ENCODE data around the gene ERI3. TPM values are rescaled to one million over a fixed set of nuclear protein-coding genes. Genes with fewer than 3 reads are reported as not detected.

ERI3 gene
- total RNA-seq, 1 donor from 2014 or later, result 29.6 TPM

GRCh38 chr1:44316231-44316759, 38.8 kb downstream of the ERI3 start:
- DNase-seq (ENCODE audit: low spot score), result no peak

- no peak for DNase-seq (ENCODE audit: low spot score)
Observed at GRCh38 chr1:44315521-44315920, 39.5 kb downstream of the ERI3 start.

DNA sequence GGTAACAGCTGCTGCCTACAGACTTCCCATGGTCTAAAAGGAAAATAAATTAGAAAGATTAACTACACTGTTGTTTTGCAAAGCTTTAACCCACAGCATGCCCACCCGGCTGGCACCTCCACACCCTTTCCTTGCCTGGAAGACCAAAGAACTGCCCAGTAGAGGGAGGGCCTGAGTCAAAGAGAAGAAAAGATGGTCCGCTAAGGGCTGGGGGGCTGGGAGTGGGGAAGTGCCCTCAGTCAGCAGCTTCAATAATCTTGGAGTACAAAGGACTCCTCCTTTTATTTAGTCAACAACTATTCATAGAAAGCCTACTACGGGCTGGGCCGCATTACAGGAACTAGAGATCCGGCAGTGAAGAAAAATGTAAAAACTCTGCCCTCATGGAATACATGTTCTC, 40.6 kb downstream of the ERI3 start:
- DNase-seq (ENCODE audit: low spot score), result no peak

- DNase-seq (ENCODE audit: low spot score), result no peak
Observed at GRCh38 chr1:44313265-44313918, 41.7 kb downstream of the ERI3 start.

GRCh38 chr1:44312399-44313196, 42.5 kb downstream of the ERI3 start:
- DNase-seq (ENCODE audit: low spot score), result no peak

- DNase-seq (ENCODE audit: low spot score), result no peak
Observed at GRCh38 chr1:44310006-44310405, 45.1 kb downstream of the ERI3 start.

GRCh38 chr1:44305962-44306422, 49.1 kb downstream of the ERI3 start:
- DNase-seq (ENCODE audit: low spot score), result no peak

DNA sequence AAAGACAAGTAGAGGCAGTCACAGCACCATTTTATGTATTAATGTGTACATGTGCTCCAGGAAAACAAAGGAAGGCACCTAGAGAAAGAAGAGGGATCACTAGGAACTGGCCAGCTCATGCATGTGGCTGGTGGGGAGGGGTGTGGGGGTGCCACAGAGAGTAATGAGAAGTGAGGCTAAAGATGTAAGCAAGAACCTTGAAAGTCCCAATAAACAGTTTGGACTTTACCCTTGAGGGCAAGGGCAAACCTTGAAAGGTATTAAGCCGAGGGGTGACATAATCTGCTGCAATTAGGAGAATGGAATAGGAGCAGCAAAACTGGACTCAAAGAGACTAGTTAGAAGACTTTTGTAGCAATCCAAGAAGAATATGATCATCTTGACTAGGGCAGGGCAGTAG, 51.5 kb downstream of the ERI3 start:
- no peak for DNase-seq (ENCODE audit: low spot score)

- DNase-seq (ENCODE audit: low spot score), result no peak
Observed at GRCh38 chr1:44302541-44302940, 52.5 kb downstream of the ERI3 start.

DNA sequence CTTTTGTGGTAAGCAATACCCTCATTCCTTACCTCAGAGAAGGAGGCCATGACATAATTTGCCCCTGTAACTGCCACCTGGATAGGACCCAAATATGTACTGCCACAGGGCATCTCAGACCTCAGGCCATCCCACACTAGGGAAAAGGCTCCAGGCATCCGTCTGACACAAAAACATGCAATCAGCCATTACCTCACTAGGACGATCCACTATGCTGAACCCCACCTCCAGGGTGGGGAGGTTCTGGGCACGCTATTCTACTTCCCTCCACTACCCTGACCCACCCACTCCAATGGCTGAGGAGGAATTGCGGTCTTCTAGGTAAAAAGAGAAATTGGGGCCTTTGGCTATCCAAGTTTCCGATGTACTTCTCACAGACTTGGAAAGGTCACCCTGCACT, 53.6 kb downstream of the ERI3 start:
- DNase-seq (ENCODE audit: low spot score), result no peak

DNA sequence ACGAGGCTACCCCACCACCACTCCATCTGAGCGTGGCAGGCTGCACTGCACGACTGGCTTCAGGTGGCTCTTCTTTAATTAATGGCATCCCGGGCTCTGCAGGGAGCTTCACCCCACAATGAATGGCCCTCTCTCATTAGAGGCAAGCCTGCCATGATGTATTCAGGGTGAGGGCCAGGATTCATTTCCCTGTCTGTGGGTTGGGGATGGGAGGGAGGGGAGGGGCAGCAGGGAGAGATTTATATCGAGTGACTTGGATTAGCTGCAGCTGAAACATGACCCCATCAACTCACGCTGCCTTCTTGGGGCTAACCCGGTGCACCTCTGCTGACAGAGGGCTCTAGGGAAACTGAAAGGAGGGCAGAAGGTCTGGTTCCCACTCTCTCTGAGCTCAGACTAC, 54.2 kb downstream of the ERI3 start:
- no peak for DNase-seq (ENCODE audit: low spot score)

GRCh38 chr1:44297695-44298400, 57.2 kb downstream of the ERI3 start:
- no peak for DNase-seq (ENCODE audit: low spot score)

GRCh38 chr1:44296806-44297205, 58.3 kb downstream of the ERI3 start:
- no peak for DNase-seq (ENCODE audit: low spot score)

DNA sequence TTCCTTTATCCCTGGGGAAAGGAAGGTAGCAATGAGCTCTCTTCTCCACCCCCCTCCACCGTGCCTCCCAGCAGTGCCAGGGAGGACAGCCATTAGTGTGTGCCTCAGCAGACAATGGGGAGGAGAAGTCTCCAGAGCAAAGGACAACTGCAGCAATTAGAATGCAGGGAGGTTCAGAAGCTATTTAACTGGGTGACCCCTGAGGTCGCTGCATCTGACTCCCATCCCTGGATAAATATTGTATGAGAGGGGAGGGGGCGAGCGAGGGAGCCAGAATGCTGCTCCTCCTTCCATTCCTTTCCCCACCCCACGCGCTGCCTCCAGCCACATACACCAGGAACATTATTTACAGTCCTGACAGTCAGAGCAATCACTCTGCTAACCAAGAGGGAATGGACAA, 59.0 kb downstream of the ERI3 start:
- DNase-seq (ENCODE audit: low spot score), result no peak

GRCh38 chr1:44294588-44295007, 60.5 kb downstream of the ERI3 start:
- peak; percentile 47 for DNase-seq (ENCODE audit: low spot score)

- DNase-seq (ENCODE audit: low spot score), result no peak
Observed at GRCh38 chr1:44293761-44294315, 61.2 kb downstream of the ERI3 start.

GRCh38 chr1:44292651-44293050, 62.4 kb downstream of the ERI3 start:
- no peak for DNase-seq (ENCODE audit: low spot score)

DNA sequence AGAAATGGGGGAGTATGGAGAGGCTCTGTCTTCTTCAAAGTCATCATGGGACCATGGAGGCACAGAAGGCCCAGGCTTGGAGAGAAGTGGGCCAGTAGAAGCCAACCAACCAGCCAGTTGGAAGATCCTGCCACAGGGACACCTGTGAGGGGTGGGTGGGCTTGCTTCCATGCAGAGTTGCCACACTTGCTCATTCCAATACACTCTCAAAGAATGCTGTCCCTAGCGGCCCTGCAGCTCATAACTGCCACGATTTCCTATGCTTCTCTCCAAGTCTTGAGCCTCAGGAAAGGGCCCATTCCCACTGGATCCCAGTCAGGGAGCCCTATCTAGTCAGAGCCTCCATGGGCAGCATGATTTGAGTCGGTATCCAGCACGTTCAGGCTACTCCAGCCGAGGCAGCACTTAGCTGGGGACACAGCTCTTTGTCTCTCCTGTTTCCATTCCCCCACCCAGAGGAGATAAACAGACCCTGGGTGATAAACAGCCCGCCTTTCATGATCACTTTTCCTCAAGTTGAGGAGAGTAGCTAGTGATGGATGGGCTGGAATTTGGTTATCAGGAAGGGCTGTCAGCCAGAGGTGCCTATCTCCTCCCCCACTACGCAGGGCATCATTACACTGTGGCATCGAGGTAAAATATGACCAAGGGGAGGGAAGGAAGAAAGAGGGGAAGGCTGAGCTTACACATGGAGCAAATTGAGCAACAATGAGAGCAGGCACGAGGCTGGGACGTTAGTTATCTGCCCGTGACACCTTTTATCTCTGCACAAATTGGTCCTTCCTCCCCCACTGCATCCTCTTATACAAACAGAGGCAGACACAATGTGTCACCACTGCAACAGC, 64.6 kb downstream of the ERI3 start:
- DNase-seq (ENCODE audit: low spot score), result no peak

DNA sequence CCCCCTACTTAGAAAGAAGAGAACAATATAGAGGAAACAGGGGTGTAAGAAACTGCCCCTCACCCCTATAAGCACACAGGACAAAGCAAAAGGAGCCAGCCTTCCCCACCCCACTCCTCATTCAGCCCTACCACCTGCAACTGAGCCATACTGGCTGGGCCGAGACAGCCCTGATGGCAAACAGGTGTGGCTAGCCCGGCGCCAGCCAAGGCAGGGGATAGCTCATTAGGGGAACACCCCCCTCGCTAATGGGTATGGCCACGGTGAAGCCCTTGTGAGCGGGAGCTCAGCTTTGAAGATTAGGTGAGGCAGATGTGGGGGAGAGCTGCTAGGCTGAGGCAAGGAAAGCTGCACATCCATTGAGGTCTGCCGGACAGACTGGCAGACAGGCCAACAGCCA, 65.5 kb downstream of the ERI3 start:
- DNase-seq (ENCODE audit: low spot score), result no peak

DNA sequence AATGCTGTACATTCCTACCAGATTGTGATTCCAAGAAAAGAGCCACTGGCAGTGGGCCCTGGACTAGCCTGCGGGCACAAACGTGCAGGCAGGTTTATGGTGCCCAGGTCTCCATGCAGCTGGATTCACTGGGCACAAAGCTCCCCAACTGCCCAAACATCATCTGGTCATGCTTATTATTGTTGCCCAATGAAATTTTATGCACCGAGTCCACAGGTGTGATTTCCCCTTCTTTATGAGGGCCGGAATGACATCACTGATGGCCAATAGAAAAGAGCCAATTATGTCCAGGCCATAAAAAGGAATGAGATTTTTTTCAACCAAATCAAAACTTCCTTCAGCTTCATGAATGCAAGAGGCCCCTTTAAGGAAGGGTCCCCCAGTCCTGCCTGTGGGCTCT, 66.2 kb downstream of the ERI3 start:
- no peak for DNase-seq (ENCODE audit: low spot score)

DNA sequence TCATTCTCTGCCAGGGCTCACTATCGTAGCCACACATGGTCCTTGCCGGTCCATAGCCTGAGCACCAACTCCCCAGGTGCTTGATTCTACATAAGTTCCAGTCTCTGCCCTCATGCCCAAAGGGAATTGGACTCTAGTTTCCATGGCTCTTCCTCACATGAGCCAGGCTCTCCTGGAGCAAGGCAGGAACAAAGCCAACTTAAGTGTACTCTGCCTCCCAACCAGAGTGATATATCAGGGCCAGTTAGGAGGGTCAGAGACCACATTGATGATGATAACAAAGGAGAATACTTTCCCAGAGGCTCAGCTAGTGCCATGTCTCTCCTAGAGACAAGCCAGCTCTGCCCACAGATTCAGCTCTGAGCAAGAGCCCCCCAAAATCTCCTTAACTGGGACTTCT, 70.9 kb downstream of the ERI3 start:
- no peak for DNase-seq (ENCODE audit: low spot score)
